GM12878 (cell line): Measurements from ENCODE around the gene PALLD. TPM values are rescaled to one million over a fixed set of nuclear protein-coding genes. Genes with fewer than 3 reads are reported as not detected.

ENCODE experiments used
- ATAC-seq: fragments of 200-7000 bp; cut with Tn5 transposase; 3 replicates; pipeline ENCODE4 v1.9.1; 2020; ENCODE audit warnings: mild to moderate bottlenecking, moderate library complexity
- BruUV-seq: library from RNA; stranded (reverse); fragments of 400-500 nt; replicated peaks from 2 replicates; lab custom pipeline; 2021; lab: Mats Ljungman, UMichigan
- CTCF ChIA-PET: fragments of 300-600 bp; sonication (Branson Sonifier 250); formaldehyde crosslinking; extraction: SDS; loops from one replicate; lab custom pipeline; 2021; ENCODE audit warnings: inconsistent platforms; lab: Yijun Ruan, JAX
- POLR2A ChIA-PET: fragments of 350-600 bp; formaldehyde crosslinking; extraction: SDS; loops from one replicate; lab custom pipeline; 2021; ENCODE audit warnings: inconsistent platforms; lab: Charles Lee
- RAD21 ChIA-PET: fragments of 300-600 bp; sonication (Branson Sonifier 250); formaldehyde crosslinking; loops from one replicate; lab custom pipeline; 2023; ENCODE audit warnings: antibody characterized with exemption; ENCODE audit not compliant: unreplicated experiment; lab: Charles Lee
- SMC1A ChIA-PET: fragments of 300-600 bp; sonication (Branson Sonifier 250); formaldehyde crosslinking; loops from one replicate; lab custom pipeline; 2023; ENCODE audit not compliant: unreplicated experiment, uncharacterized antibody; lab: Charles Lee
- DNase-seq: peaks from one replicate; pipeline ENCODE4 v3.0.0-alpha.2; 2011; ENCODE audit warnings: low read depth, low spot score
- FAIRE-seq: peaks from 3 replicates; lab custom pipeline; 2011; peaks lifted over from hg19 to GRCh38; lab: Jason Lieb, UNC
- H2AFZ ChIP-seq: 2 replicates; pipeline ENCODE4 v1.6.0; 2011; ENCODE audit warnings: low read depth, low read length, control low read depth; ENCODE audit not compliant: control insufficient read depth
- H3K27ac ChIP-seq: 2 replicates; pipeline ENCODE4 v1.5.1; 2011; ENCODE audit warnings: control low read depth; ENCODE audit not compliant: control insufficient read depth, insufficient read depth
- H3K27me3 ChIP-seq, 2 experiments: replicated peaks in 1 of 2; 2 replicates each; pipeline versions ENCODE4 v1.6.0 to v1.6.1; 2011; ENCODE audit warnings: low read length in 1 of 2; ENCODE audit not compliant: control insufficient read depth in 2 of 2, insufficient read depth in 2 of 2
- H3K36me3 ChIP-seq, 2 experiments: 2 replicates each; pipeline ENCODE4 v1.5.1; 2011; ENCODE audit warnings: low read length in 1 of 2; ENCODE audit not compliant: control insufficient read depth in 2 of 2, insufficient read depth in 2 of 2
- H3K4me1 ChIP-seq: 2 replicates; pipeline ENCODE4 v1.6.1; 2011; ENCODE audit warnings: mild to moderate bottlenecking, low read length, moderate library complexity, mixed read lengths; ENCODE audit not compliant: control insufficient read depth, insufficient read depth
- H3K4me2 ChIP-seq: 2 replicates; pipeline ENCODE4 v1.6.0; 2011; ENCODE audit warnings: control low read depth; ENCODE audit not compliant: control insufficient read depth, insufficient read depth
- H3K4me3 ChIP-seq: fragments of 200-600 bp; sonication (generic); 2 replicates; pipeline ENCODE4 v1.5.1; 2016
- H3K79me2 ChIP-seq: 2 replicates; pipeline ENCODE4 v1.6.0; 2011; ENCODE audit warnings: low read length; ENCODE audit not compliant: control insufficient read depth, insufficient read depth
- H3K9ac ChIP-seq: 2 replicates; pipeline ENCODE4 v1.8.0; 2011; ENCODE audit warnings: low read length, control low read depth, mixed read lengths; ENCODE audit not compliant: control insufficient read depth, insufficient read depth
- H3K9me3 ChIP-seq: replicated peaks from 3 replicates; pipeline ENCODE4 v1.5.1; 2011; ENCODE audit warnings: mild to moderate bottlenecking, low read length; ENCODE audit not compliant: control insufficient read depth, insufficient read depth
- H4K20me1 ChIP-seq: 2 replicates; pipeline ENCODE4 v1.6.0; 2011; ENCODE audit not compliant: control insufficient read depth, insufficient read depth
- BACH1 ChIP-seq: fragments of 450-650 bp; IDR thresholded peaks from 2 replicates; pipeline ENCODE4 v1.6.1; 2017; ENCODE audit warnings: mild to moderate bottlenecking, borderline replicate concordance
- BCL11A ChIP-seq: IDR thresholded peaks from 2 replicates; pipeline ENCODE4 v1.6.1; 2011; ENCODE audit warnings: low read depth, low read length
- BHLHE40 ChIP-seq, 2 experiments: fragments of 450-650 bp in 1 of 2; IDR thresholded peaks; 2 replicates each; pipeline ENCODE4 v1.6.1; 2011 to 2017; ENCODE audit warnings: low read depth in 2 of 2, borderline replicate concordance in 1 of 2, improper control_type of control experiment in 1 of 2, low read length in 1 of 2, mild to moderate bottlenecking in 1 of 2
- CHD2 ChIP-seq: IDR thresholded peaks from 2 replicates; pipeline ENCODE4 v1.6.1; 2011; ENCODE audit warnings: low read depth, low read length, improper control_type of control experiment, borderline replicate concordance
- E2F4 ChIP-seq: IDR thresholded peaks from 2 replicates; pipeline ENCODE4 v1.6.1; 2012; ENCODE audit warnings: low read depth, low read length, improper control_type of control experiment
- E4F1 ChIP-seq: fragments of 450-650 bp; IDR thresholded peaks from 2 replicates; pipeline ENCODE4 v1.6.1; 2018; ENCODE audit warnings: borderline replicate concordance, mild to moderate bottlenecking; ENCODE audit not compliant: partially characterized antibody
- RAD51 ChIP-seq: fragments of 450-650 bp; IDR thresholded peaks from 2 replicates; pipeline ENCODE4 v1.6.1; 2016; ENCODE audit warnings: moderate library complexity, mild to moderate bottlenecking, inconsistent platforms
- SREBF2 ChIP-seq: IDR thresholded peaks from 2 replicates; pipeline ENCODE4 v1.6.1; 2012; ENCODE audit warnings: mild to moderate bottlenecking, low read length
- WGBS: methylation state at CpG from one replicate; pipeline ENCODE4 v1.1.6; 2016; ENCODE audit warnings: low lambda C conversion rate; ENCODE audit not compliant: insufficient replicate concordance, insufficient coverage; ENCODE audit errors: missing lambda C conversion rate; 5-methylcytosine and 5-hydroxymethylcytosine counted together
- in situ Hi-C: fragments of 300-500 bp; cut with MboI; formaldehyde crosslinking; loops from 9 replicates; pipeline ENCODE4 v1.14.3; 2018; ENCODE audit warnings: mixed read lengths
- intact Hi-C: fragments of 100-400 bp; cut with micrococcal nuclease; formaldehyde crosslinking; loops from one replicate; pipeline ENCODE4 v1.14.2; 2022; ENCODE audit not compliant: unreplicated experiment
- polyA plus RNA-seq, 11 experiments: library from polyadenylated mRNA; depleted of rRNA in 4 of 11; unstranded in 6 of 11; stranded (reverse) in 5 of 11; fragments of >200 nt; fragmentation: Nextera tagmentation in 4 of 11; fragmentation: Illumina TruSeq in 1 of 11; extraction: Ambion mirVana in 4 of 11; extraction: Trizol in 1 of 11; gene quantifications; 1 replicate in 1 of 11; 2 replicates in 10 of 11; pipeline versions ENCODE4 v1.2.1 to v1.2.3, GENCODE V29; 2011 to 2016; ENCODE audit warnings: inconsistent platforms in 2 of 11, missing spikeins in 2 of 11, low read depth in 1 of 11
- total RNA-seq, 4 experiments: library from RNA; depleted of rRNA in 3 of 4; stranded (reverse); fragments of >200 nt in 3 of 4; fragmentation: Illumina TruSeq in 1 of 4; extraction: Trizol in 1 of 4; gene quantifications; 2 replicates each; pipeline versions ENCODE4 v1.2.1 to v1.2.3, GENCODE V29; 2013 to 2021

PALLD gene
- total and polyA plus RNA-seq, 10 of the 15 experiments (the other 5 are each of a cell fraction or from before 2014, with no cell fraction given), result 1.0 to 7.7 (median 1.7) TPM

- Histone ChIP-seq H3K4me3 (no peak overlapping the region), H3K9ac (no peak overlapping the region), H3K27ac (no peak overlapping the region)
- no TSS peak for BruUV-seq
- no peak for TF ChIP-seq E4F1
- TF ChIP-seq CHD2, result no peak
- no peak for TF ChIP-seq BCL11A
- no peak for TF ChIP-seq BACH1
- TF ChIP-seq RAD51, result no peak
- no peak for TF ChIP-seq BHLHE40 (IDR thresholded peaks at IDR 0.05; ENCODE audit: borderline replicate concordance in 1 of 2, low read depth in 2 of 2, low read length in 1 of 2)
- TF ChIP-seq SREBF2, result no peak
- no peak for TF ChIP-seq E2F4
- TF ChIP-seq, all 136 proteins: peak for 0
- Histone ChIP-seq H2AFZ (no peak overlapping the region), H3K9me3 (no peaks in the 10 kb centered on the region), H3K79me2 (no peaks in the 10 kb centered on the region), H4K20me1 (no peaks in the 10 kb centered on the region), H3K4me1 (no peaks in the 10 kb centered on the region), H3K27me3 (no peaks in the 10 kb centered on the region; a peak in 1 of 4 replicates), H3K4me2 (no peak overlapping the region), H3K36me3 (no peaks in the 10 kb centered on the region)
- DNase-seq, result no peak
- intact Hi-C loops, result no loop called here
- POLR2A ChIA-PET, result no interaction called here
- CTCF ChIA-PET, result interaction anchor here (1.0 kb wide), 1 partner anchor 117 kb away, joined by 3 read pairs; no protein-coding TSS in a partner anchor
- WGBS, result 0% methylated on average over 4 of the region's 4 CpGs
- ATAC-seq, result no peak
- RAD21 ChIA-PET, result no interaction called here
- SMC1A ChIA-PET, result interaction anchor here (1.0 kb wide), 1 partner anchor 46 kb away, joined by 3 read pairs; no protein-coding TSS in a partner anchor
- FAIRE-seq, result no peak
- in situ Hi-C loops, result no loop called here
These were observed 261.6 kb downstream of the PALLD start for GRCh38 chr4:168758351-168758876.
